Heart left ventricle (tissue), 13 donors: ENCODE measurements around the gene HYAL2.

ENCODE experiments used
- CTCF ChIP-seq, 12 donors: fragments of 200-600 bp; sonication (generic) in 4 of 12; IDR thresholded peaks; one replicate each; pipeline versions ENCODE4 v1.5.0 to v1.8.0; 2018 to 2022; ENCODE audit warnings: antibody characterized with exemption in 12 of 12, mild to moderate bottlenecking in 5 of 12
- POLR2A ChIP-seq, 2 donors: fragments of 450-650 bp; IDR thresholded peaks; one replicate each; pipeline ENCODE4 v1.6.1; 2017; ENCODE audit warnings: antibody characterized with exemption in 2 of 2, mild to moderate bottlenecking in 2 of 2, moderate library complexity in 2 of 2
- donor health status: ischemic (EF 13 %, LVEDD 7.1; RV severe dilation, severe dysfunction).
- donor health status: DM: no; HTN: yes; CAD: no.
- donor health status: DM: no; HTN: no; CAD: no.
- donor health status: ischemic (EF 25% LVEDD 6.9; RV normal size, moderate dysfunction).
- donor health status: ischemic (EF 25% LVEDD 5.7; RV mildly dilated, moderate dysfunction).
- donor health status: ischemic (EF 35%, LVEDD 5.7; RV mildly dilated, moderate dysfunction).
- donor health status: nonischemic (EF 11% LVEDD 7.7; RV severe dilation, severe dysfunction).
- donor health status: DM: yes; HTN: yes; CAD: no.
- donor health status: PGD.
- donor health status: ischemic (EF 29% LVEDD 5.4; RV normal size, mild dysfunction).
- donor health status: nonischemic (EF 23%, LVEDD 6.1; RV moderate dilation, normal function).

GRCh38 chr3:50279255-50280016 lies 43.1 kb downstream of the HYAL2 start:
- TF ChIP-seq CTCF (IDR thresholded peaks at IDR 0.05) (no peak), POLR2A (IDR thresholded peaks at IDR 0.05) (no peak)
